HG03039 (cell line): ENCODE measurements around the gene MUC22.
"Not testable (repeated sequence)": the region's sequence is repeated elsewhere in the genome, so short reads cannot be mapped to it uniquely, and the experiment has no call there.

Experiments used
- ATAC-seq: cut with Tn5 transposase; IDR thresholded peaks from one replicate; pipeline ENCODE4 v1.9.1; 2021; ENCODE audit warnings: mild to moderate bottlenecking, moderate library complexity; ENCODE audit not compliant: unreplicated experiment

Gene MUC22

GRCh38 chr6:31037169-31037568 is 26.9 kb downstream of the MUC22 start:
- no peak for ATAC-seq

DNA sequence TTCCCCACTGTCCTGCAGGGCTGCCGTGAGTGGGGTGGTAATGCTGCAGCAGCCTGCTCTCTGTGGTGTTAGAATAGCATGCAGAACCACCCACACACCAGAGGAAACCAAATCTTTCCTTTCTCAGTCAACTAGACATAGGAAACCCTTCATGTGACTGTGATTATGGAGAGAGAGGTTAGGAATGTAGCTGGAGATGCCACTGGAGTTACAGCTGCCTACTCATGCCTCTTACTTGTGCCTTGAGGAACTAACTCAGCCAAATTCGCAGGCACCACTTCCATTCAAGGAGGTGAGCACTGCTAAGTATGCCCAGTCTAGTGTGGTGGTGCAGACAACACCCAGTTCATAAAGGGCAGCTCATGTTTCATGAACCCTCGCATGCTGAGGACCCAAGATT is 27.4 kb downstream of the MUC22 start:
- ATAC-seq: no peak

DNA sequence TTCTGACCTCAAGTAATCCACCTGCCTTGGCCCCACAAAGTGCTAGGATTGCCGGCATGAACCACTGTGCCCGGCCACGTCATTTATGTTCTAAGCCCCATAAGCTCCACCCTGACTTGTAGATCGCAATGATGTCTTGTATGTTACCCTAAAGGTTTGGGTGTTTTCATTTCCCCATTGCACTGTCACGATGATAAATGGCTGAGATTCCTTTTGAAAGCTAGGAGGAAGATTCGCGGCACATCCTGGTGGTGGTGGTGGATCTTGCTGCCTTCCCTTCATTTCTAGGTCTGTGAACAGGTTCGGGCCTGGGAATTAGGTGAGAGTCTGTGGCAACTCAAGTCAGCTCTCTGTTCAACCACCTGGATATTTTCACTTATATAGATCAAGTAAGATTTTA is 28.3 kb downstream of the MUC22 start:
- no peak for ATAC-seq

DNA sequence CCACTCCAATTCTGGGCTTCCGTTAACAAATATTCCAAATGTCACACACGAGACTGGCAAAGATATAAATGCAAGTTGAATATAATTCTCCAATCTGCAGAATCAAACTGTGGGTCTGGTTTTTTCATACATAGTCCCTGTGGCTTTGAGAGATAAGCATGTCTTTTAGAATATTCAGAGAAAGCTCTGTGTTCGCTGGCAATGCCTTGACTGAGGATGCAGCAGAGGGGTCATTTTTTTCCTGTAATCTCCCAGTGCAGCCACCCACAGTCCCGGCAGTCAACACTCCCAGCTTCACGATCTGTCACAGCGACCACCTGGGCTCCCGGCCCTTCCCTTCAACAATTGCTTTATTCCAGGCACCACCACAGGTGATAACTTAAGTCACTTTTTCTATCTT is 30.5 kb downstream of the MUC22 start:
- ATAC-seq: no peak

- ATAC-seq: no peak
These were observed 31.2 kb downstream of the MUC22 start for GRCh38 chr6:31041372-31041974.

- no peak for ATAC-seq
These were observed 32.5 kb downstream of the MUC22 start for GRCh38 chr6:31042806-31043205.

DNA sequence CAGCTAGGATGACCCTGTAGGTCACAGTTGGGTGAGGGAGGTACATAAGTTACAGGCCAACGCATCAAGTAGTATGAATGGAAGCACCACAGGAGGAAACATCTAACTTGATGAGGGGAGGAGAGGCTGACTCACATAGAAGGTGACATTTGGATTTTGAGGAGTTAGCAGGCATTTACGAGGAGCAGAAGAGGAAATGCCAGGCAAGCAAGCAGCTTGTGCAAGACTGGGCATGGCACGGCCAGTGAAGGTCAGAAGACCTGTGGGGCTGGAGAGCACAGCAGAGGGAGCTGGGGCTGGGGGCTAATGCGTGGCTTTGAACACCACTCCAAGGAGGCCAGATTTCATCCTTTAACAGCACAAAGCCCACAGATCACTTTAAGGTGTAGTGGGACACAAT is 37.8 kb downstream of the MUC22 start:
- no peak for ATAC-seq

DNA sequence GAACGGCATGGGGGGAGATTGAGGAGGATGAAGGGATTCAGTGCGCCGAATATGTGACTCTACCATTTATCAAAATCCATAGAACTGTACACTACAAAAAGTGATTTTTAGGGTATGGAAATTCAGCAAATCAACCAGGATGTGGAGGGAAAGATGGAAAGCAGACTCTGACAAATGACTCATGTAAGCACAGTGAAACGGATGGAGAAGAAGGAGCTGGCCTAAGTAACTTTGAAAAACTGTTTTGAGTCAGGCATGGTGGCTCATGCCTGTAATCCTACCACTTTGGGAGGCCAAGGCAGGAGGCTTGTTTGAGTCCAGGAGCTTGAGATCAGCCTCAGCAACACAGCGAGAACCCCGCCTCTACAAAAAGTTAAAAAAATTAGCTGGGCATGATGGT is 39.2 kb downstream of the MUC22 start:
- ATAC-seq: no peak

- ATAC-seq: not testable (repeated sequence)
These were observed 42.9 kb downstream of the MUC22 start for GRCh38 chr6:31053187-31053586.

GRCh38 chr6:31053873-31054272 is 43.6 kb downstream of the MUC22 start:
- ATAC-seq: no peak

DNA sequence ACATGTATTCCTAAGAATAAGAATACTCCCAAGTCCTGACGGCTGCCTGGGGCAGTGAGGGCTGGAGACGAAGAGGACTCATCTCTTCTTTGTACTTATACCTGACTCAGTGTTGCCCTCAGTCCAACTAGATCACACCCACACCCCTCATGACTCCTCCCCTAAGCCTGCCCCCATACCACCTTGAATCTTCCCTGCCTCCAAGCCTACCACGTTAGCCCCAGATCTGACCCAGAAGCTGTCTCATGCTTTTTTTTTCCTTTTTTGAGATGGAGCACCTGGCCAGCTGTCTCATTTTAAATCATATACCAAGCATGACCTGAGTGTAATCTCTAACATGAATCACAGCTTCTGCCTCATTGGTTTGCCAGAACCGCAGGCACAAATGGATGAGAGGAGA is 45.2 kb downstream of the MUC22 start:
- ATAC-seq: no peak

GRCh38 chr6:31057426-31058003 is 47.2 kb downstream of the MUC22 start:
- no peak for ATAC-seq

GRCh38 chr6:31058128-31058894 is 48.0 kb downstream of the MUC22 start:
- ATAC-seq: no peak

DNA sequence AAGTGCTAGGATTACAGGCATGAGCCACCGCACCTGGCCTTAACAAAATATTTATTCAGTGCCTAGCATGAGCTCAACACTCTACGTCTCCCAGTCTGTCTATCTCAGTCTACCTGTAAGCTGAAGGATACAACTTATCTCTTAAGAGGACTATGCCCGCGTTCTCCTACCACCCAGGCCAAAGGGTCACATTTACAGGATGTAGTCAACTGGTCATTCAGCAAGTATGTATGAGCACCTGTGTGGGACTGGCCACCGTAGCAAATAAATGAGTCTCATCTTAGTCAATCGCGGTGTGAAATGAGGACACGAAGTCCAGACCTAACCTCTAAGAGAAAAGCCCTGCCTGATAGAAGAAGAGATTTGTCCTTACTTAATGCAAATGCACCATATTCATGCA is 49.9 kb downstream of the MUC22 start:
- no peak for ATAC-seq

DNA sequence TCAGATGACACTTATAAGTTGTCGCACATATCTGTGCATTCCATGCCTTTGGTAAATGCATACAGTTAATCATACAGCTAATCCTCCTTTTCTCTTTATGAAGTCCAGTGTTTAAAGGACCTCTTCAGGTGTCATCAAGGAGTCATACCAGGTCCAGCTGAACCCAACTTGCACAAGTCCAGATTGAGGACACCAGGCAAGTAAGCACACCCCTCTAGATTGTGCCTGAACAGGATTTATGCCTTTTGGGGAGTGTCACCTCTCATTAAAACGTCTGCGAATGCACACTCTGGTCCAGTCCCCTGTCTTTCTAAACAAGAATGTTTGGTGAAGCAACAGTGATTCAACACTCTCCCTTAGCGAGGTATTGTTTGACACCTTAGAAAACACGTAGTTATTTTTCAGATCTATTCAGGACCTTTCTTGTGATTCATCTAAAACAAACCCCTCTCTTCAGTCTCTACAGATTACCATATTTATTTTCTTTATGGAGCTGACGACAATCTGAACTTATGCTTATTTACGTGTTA is 53.7 kb downstream of the MUC22 start:
- no peak for ATAC-seq

DNA sequence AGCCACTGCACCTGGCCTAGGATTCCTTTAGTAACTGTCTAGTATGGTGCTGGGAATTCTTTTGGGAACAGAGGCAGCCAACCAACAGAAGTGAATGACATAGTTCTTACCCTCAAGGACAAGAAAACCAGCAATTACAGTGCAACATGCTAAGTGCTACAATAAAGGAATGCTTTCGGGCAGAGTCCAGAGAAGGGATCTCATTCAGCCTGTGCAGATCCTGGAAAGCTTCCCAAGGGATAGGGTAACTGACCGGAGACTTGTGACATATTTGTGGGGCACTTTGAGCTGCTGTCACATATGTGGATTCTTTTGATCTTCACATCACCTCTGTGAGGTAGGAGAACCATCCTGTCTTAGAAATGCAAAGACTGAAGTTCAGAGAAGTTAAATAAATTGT is 55.3 kb downstream of the MUC22 start:
- ATAC-seq: no peak

DNA sequence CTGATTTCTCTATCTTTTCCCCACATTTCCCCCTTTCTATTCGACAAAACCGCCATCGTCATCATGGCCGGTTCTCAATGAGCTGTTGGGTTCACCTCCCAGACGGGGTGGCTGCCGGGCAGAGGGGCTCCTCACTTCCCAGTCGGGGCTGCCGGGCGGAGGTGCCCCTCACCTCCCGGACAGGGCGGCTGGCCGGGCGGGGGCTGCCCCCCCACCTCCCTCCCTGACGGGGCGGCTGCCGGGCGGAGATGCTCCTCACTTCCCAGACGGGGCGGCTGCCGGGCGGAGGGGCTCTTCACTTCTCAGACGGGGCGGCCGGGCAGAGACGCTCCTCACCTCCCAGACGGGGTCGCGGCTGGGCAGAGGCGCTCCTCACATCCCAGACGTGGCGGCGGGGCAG is 56.8 kb downstream of the MUC22 start:
- not testable (repeated sequence) for ATAC-seq

GRCh38 chr6:31067891-31068668 is 57.8 kb downstream of the MUC22 start:
- ATAC-seq: not testable (repeated sequence)

GRCh38 chr6:31068669-31069340 is 58.5 kb downstream of the MUC22 start:
- ATAC-seq: no peak

- ATAC-seq: no peak
These were observed 60.5 kb downstream of the MUC22 start for GRCh38 chr6:31070711-31071197.

- no peak for ATAC-seq
These were observed 64.1 kb downstream of the MUC22 start for GRCh38 chr6:31074401-31074800.
